BLaER1 treated with 17β-estradiol and CSF1 and Interleukin-3, amounts not matched to agents 10 nM and 100 nM (cell line): Measurements from ENCODE around the gene PLA2R1.

ENCODE experiments used
- H3K27ac ChIP-seq, 11 experiments: shearing (Covaris generic); formaldehyde crosslinking; 2 replicates each; pipeline ENCODE4 v1.8.1; 2022
- H3K27me3 ChIP-seq, 11 experiments: shearing (Covaris generic); formaldehyde crosslinking; 2 replicates each; pipeline ENCODE4 v1.8.1; 2022
- H3K36me3 ChIP-seq, 11 experiments: shearing (Covaris generic); formaldehyde crosslinking; 2 replicates each; pipeline ENCODE4 v1.8.1; 2022
- H3K4me1 ChIP-seq, 10 experiments: shearing (Covaris generic); formaldehyde crosslinking; 2 replicates each; pipeline ENCODE4 v1.8.1; 2022
- H3K4me2 ChIP-seq, 11 experiments: shearing (Covaris generic); formaldehyde crosslinking; 2 replicates each; pipeline ENCODE4 v1.8.1; 2022
- H3K4me3 ChIP-seq, 10 experiments: shearing (Covaris generic); formaldehyde crosslinking; 2 replicates each; pipeline ENCODE4 v1.8.1; 2022
- H3K9ac ChIP-seq, 11 experiments: shearing (Covaris generic); formaldehyde crosslinking; 2 replicates each; pipeline ENCODE4 v1.8.1; 2022
- H3K9me3 ChIP-seq, 11 experiments: shearing (Covaris generic); formaldehyde crosslinking; replicated peaks in 1 of 11; 2 replicates each; pipeline ENCODE4 v1.8.1; 2022
- H4K20me1 ChIP-seq, 11 experiments: shearing (Covaris generic); formaldehyde crosslinking; 2 replicates each; pipeline ENCODE4 v1.8.1; 2022
- Cebpa-rat ChIP-seq, 11 experiments: shearing (Covaris generic); IDR thresholded peaks; 2 replicates each; pipeline ENCODE4 v1.8.1; 2022

PLA2R1 gene

GRCh38 chr2:159903443-159904126 is 158.8 kb downstream of the PLA2R1 start:
- Histone ChIP-seq H3K4me3 (peak overlapping the region; percentile 66 to 82 (median 72)), H3K4me1 (peaks cover 16 to 34% (median 30%) of the 10 kb centered on the region in 10 experiments), H3K36me3 (peaks cover 0 to 13% (median 5%) of the 10 kb centered on the region in 11 experiments; a peak in 14 of 22 replicates), H4K20me1 (peaks cover 0 to 6% (median 0%) of the 10 kb centered on the region in 11 experiments; a peak in 2 of 22 replicates), H3K9ac (peak overlapping the region; percentile 73 to 86 (median 85)), H3K4me2 (peak overlapping the region; percentile 93 to 99 (median 98)), H3K27me3 (no peaks in the 10 kb centered on the region), H3K9me3 (no peaks in the 10 kb centered on the region), H3K27ac (peak overlapping the region in 10 of 11 experiments; percentile 62 to 90 (median 88); a peak in 20 of 22 replicates)
- no peak for TF ChIP-seq Cebpa-rat (IDR thresholded peaks at IDR 0.05)

DNA sequence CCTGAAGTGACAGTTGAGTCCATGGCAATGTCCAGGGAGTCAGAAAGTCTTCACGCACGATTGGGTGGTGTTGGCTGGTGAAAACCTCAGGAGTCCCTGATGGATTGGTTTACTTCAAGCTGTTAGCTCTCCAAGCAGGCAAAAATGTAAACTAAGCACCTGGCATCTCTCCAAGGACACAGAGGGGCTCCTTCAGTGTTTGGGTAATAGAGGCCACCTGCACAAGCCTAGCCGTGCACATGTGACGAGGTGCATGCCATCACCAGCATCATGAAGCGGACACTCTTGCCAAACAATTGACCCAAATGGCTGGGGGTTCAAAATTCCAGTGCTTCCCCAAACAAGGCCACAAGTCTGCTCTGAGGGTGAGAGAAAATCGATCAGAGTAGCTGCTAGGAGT is 159.7 kb downstream of the PLA2R1 start:
- Histone ChIP-seq H3K4me2 (peak overlapping the region; percentile 93 to 99 (median 98); a peak in 20 of 22 replicates), H3K4me3 (peak overlapping the region in 4 of 10 experiments; percentile 70 to 76 (median 73); a peak in 2 of 20 replicates), H3K27ac (peak overlapping the region in 2 of 11 experiments; percentile 83 to 89; a peak in 1 of 22 replicates), H4K20me1 (peaks cover 0 to 6% (median 0%) of the 10 kb centered on the region in 11 experiments; a peak in 2 of 22 replicates), H3K9ac (no peak overlapping the region), H3K4me1 (peaks cover 16 to 34% (median 30%) of the 10 kb centered on the region in 10 experiments), H3K36me3 (peaks cover 0 to 21% (median 8%) of the 10 kb centered on the region in 11 experiments; a peak in 14 of 22 replicates), H3K27me3 (no peaks in the 10 kb centered on the region), H3K9me3 (no peaks in the 10 kb centered on the region)
- TF ChIP-seq Cebpa-rat (IDR thresholded peaks at IDR 0.05), result no peak

- Histone ChIP-seq H3K9ac (no peak overlapping the region), H3K4me2 (0 out of 22 replicates have a peak overlapping the region, but pooled peaks of 3 of the 11 experiments have one; percentile 0 to 6 (median 3)), H3K9me3 (no peaks in the 10 kb centered on the region), H3K4me3 (no peak overlapping the region), H3K4me1 (peaks cover 15 to 34% (median 28%) of the 10 kb centered on the region in 10 experiments), H4K20me1 (peaks cover 0 to 6% (median 0%) of the 10 kb centered on the region in 11 experiments; a peak in 2 of 22 replicates), H3K36me3 (peaks cover 0 to 22% (median 8%) of the 10 kb centered on the region in 11 experiments; a peak in 14 of 22 replicates), H3K27me3 (no peaks in the 10 kb centered on the region), H3K27ac (no peak overlapping the region)
- TF ChIP-seq Cebpa-rat (IDR thresholded peaks at IDR 0.05), result no peak
These were observed 162.1 kb downstream of the PLA2R1 start for GRCh38 chr2:159900343-159900742.

- TF ChIP-seq Cebpa-rat (IDR thresholded peaks at IDR 0.05), result no peak
- Histone ChIP-seq H3K27me3 (no peaks in the 10 kb centered on the region), H4K20me1 (peaks cover 0 to 6% (median 0%) of the 10 kb centered on the region in 11 experiments; a peak in 2 of 22 replicates), H3K27ac (no peak overlapping the region), H3K9me3 (no peaks in the 10 kb centered on the region), H3K4me3 (no peak overlapping the region), H3K9ac (no peak overlapping the region), H3K4me2 (no peak overlapping the region), H3K4me1 (peaks cover 12 to 29% (median 16%) of the 10 kb centered on the region in 10 experiments), H3K36me3 (peaks cover 3 to 24% (median 8%) of the 10 kb centered on the region in 11 experiments; a peak in 14 of 22 replicates)
These were observed 164.0 kb downstream of the PLA2R1 start for GRCh38 chr2:159898441-159898840.

DNA sequence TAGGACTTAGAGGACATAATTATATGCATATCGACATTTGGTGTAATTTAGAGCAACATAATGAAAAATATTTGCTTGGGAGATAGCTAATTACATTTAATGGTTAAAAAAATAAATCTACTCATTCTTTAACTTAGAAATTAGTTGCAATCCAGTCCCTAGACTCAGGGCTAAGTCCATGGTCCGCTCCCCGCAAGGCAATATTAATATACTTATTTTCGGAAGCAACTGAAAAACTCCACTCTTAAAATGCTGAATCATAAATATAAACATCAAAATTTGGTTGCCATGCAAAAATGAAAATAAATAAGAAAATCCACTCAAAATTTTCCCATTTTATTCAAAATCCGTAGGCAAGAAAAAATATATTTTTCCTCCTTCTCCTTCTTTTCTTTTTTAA is 164.7 kb downstream of the PLA2R1 start:
- Histone ChIP-seq H3K36me3 (peaks cover 3 to 26% (median 8%) of the 10 kb centered on the region in 11 experiments; a peak in 13 of 22 replicates), H3K27me3 (no peaks in the 10 kb centered on the region), H3K9ac (no peak overlapping the region), H3K4me3 (no peak overlapping the region), H3K4me1 (peaks cover 10 to 29% (median 15%) of the 10 kb centered on the region in 10 experiments), H3K9me3 (no peaks in the 10 kb centered on the region), H4K20me1 (peaks cover 0 to 3% (median 0%) of the 10 kb centered on the region in 11 experiments; a peak in 2 of 22 replicates), H3K27ac (no peak overlapping the region), H3K4me2 (no peak overlapping the region)
- TF ChIP-seq Cebpa-rat (IDR thresholded peaks at IDR 0.05), result no peak

GRCh38 chr2:159897081-159897480 is 165.3 kb downstream of the PLA2R1 start:
- H3K9me3 ChIP-seq, result no peaks in the 10 kb centered on the region
- no peaks in the 10 kb centered on the region for H3K27me3 ChIP-seq
- H3K36me3 ChIP-seq, result peaks cover 3 to 26% (median 8%) of the 10 kb centered on the region in 11 experiments; a peak in 13 of 22 replicates
- 0 out of 22 replicates have a peak, but pooled peaks cover 0 to 3% (median 0%) of the 10 kb centered on the region in 11 experiments for H4K20me1 ChIP-seq
- H3K27ac ChIP-seq, result no peak overlapping the region
- H3K4me1 ChIP-seq, result peaks cover 7 to 33% (median 11%) of the 10 kb centered on the region in 10 experiments; a peak in 18 of 20 replicates
- no peak overlapping the region for H3K9ac ChIP-seq
- H3K4me2 ChIP-seq, result no peak overlapping the region
- H3K4me3 ChIP-seq, result no peak overlapping the region
- no peak for TF ChIP-seq Cebpa-rat (IDR thresholded peaks at IDR 0.05)

DNA sequence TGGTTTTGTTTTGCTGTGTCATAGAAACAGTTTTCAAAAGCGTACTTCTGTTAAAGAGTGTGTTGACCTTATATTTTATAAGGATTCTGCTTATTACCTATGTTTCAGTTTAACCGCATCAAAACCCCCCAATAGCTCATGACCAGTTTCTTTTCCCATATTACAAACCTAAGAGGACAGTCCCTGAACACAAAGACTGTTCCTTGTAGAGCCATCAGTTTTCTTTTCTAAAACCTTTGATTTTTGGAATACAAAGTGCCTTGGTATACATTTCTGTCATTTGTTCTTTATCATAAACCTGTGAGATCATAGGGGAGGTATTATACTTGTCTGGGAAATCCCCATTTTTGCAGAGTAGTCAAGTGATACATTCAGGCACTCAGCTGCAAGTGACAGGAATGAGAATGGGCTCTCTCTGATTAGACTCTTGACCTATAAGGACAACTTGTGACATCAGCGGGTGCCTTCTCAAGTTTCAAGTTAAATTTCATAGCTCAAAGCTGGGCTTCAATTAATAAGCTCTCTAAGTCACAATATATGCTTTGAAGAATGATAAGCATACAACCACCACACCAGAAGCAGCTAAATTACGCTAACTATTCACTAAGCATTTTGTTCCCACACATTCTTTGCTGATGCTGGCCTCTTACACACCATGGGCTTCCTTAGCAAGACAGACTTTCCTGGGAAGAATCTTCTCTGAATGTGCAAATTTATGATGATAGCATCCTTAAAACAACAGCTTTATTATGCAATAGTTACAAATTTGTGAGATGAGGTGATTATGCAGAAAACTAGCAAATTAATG is 167.0 kb downstream of the PLA2R1 start:
- no peak overlapping the region for H3K4me2 ChIP-seq
- H3K4me3 ChIP-seq, result no peak overlapping the region
- H3K36me3 ChIP-seq, result peaks cover 3 to 27% (median 9%) of the 10 kb centered on the region in 11 experiments; a peak in 13 of 22 replicates
- H4K20me1 ChIP-seq, result 0 out of 22 replicates have a peak, but pooled peaks cover 0 to 3% (median 0%) of the 10 kb centered on the region in 11 experiments
- H3K27ac ChIP-seq, result no peak overlapping the region
- H3K4me1 ChIP-seq, result peaks cover 7 to 46% (median 11%) of the 10 kb centered on the region in 10 experiments; a peak in 18 of 20 replicates
- H3K27me3 ChIP-seq, result no peaks in the 10 kb centered on the region
- no peak overlapping the region for H3K9ac ChIP-seq
- no peaks in the 10 kb centered on the region for H3K9me3 ChIP-seq
- TF ChIP-seq Cebpa-rat (IDR thresholded peaks at IDR 0.05), result peak in 1 of 11 experiments; percentile 19; a peak in 1 of 22 replicates

- Histone ChIP-seq H3K4me1 (peaks cover 7 to 42% (median 10%) of the 10 kb centered on the region in 10 experiments; a peak in 18 of 20 replicates), H4K20me1 (no peaks in the 10 kb centered on the region), H3K9me3 (no peaks in the 10 kb centered on the region), H3K27ac (no peak overlapping the region), H3K4me2 (no peak overlapping the region), H3K27me3 (no peaks in the 10 kb centered on the region), H3K9ac (no peak overlapping the region), H3K4me3 (no peak overlapping the region), H3K36me3 (peaks cover 3 to 25% (median 11%) of the 10 kb centered on the region in 11 experiments; a peak in 13 of 22 replicates)
- no peak for TF ChIP-seq Cebpa-rat (IDR thresholded peaks at IDR 0.05)
These were observed 168.1 kb downstream of the PLA2R1 start for GRCh38 chr2:159894145-159894838.
